HG02973 (cell line): ENCODE results near the gene NAGPA.
A peak's percentile ranks its signal among the peaks of the same experiment; 100 is the strongest.

Experiments used
- ATAC-seq: cut with Tn5 transposase; IDR thresholded peaks from one replicate; pipeline ENCODE4 v1.9.1; 2021; ENCODE audit warnings: moderate library complexity; ENCODE audit not compliant: unreplicated experiment

NAGPA gene

DNA sequence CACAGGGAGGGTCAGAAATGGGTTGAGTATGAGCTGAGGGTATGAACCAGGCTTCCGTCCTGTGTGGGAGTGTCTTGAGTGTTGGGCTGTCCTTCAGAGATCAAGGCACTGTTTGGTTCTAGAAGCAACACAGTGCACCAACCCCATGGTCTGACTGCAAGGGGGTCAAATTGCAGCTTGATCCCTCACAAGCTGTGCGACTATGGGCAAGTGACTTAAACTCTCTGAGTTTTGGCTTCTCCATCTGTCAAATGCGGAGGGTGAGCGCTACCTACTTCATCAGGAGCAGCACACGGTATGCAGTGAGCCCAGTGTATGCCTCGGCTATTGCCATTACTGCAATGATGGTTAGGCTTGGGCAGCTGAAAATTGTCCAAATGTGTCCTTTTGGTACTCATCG lies 54.6 kb downstream of the NAGPA start:
- ATAC-seq: no peak

DNA sequence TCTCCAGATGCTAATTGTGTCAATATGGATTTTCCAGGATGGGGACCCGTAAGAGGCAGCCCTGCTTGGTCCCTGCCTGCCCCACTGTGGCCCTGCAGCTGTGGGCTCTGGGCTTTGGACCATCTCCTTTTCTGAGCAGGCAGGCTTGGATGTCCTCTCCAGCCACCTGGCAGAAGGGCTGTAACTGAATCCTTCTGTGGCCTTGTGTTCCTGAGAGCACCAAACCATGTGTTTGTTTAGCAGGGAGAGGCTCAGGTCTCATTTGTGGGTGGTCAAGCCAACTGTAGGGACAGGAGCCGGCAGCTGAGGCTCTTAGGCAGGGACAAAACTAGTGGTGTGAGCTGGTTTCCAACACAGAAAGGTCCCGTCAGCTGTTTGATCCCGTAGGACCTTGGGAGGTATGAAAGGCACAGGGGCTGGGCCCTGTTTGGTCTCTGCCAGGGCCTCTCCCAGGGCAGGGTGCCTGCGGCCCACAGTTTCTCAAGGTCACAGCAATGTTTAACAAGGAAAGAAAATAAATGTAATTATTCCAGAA lies 57.1 kb downstream of the NAGPA start:
- ATAC-seq: no peak

DNA sequence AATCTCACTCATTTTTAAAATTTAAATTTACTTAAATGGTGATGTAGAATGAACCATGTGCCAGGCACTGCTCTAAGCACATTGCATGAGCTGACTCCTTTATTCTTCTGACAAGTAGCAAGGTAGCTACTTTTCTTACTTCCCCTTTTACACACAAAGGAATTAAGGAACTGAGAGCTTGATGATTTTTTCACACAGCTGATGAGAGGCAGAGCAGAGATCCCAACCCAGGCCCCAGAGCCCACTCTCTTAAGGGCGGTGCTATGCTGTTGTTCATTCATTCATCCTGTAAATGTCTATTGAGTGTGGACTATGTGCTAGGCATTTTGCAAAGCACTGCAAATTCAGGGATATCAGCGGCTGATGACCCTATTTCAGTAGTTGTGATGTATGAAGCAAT lies 57.7 kb downstream of the NAGPA start:
- peak; percentile 96 for ATAC-seq
